A549 (cell line): ENCODE measurements around the gene FASTKD3.

Experiments used
- POLR2A ChIP-seq: IDR thresholded peaks from 2 replicates; pipeline ENCODE4 v1.6.1; 2012; ENCODE audit warnings: mild to moderate bottlenecking, low read length
- SMC3 ChIP-seq: fragments of >200 bp; sonication (Bioruptor Twin); formaldehyde crosslinking; IDR thresholded peaks from 3 replicates; pipeline ENCODE4 v1.6.1; 2018; ENCODE audit warnings: inconsistent platforms
- TF ChIP-seq, protein P1 (sequence below): fragments of >200 bp; sonication (Bioruptor Twin); formaldehyde crosslinking; IDR thresholded peaks from 3 replicates; pipeline ENCODE4 v1.5.1; 2016
- TF ChIP-seq, protein P2 (sequence below): fragments of 200-600 bp; sonication (generic); IDR thresholded peaks from 2 replicates; pipeline ENCODE4 v1.6.1; 2016; ENCODE audit warnings: antibody characterized with exemption, mild to moderate bottlenecking, moderate library complexity
- TF ChIP-seq, protein P3 (sequence below): fragments of 450-650 bp; IDR thresholded peaks from 2 replicates; pipeline ENCODE4 v1.6.1; 2014; ENCODE audit warnings: antibody characterized with exemption

DNA sequence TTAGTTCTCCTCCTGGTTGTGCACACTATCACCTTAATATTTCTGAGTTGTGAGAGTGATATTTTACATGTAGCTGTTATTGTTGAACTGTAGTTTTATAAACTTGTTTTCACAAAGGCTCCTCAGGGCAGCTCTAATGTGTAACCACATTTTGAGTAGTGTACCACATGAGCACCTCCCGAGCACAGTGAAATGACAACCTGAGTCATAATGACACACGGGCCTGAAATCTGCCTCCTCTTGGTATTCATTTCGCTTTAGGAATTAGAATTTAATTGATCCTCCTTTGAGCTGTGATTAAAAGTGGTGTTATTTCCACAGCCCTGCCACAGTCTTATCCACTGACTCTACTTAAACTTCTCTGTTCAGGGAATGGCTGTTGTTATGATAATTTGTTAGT is 8.0 kb upstream of the FASTKD3 start:
- TF ChIP-seq, protein P1, sequence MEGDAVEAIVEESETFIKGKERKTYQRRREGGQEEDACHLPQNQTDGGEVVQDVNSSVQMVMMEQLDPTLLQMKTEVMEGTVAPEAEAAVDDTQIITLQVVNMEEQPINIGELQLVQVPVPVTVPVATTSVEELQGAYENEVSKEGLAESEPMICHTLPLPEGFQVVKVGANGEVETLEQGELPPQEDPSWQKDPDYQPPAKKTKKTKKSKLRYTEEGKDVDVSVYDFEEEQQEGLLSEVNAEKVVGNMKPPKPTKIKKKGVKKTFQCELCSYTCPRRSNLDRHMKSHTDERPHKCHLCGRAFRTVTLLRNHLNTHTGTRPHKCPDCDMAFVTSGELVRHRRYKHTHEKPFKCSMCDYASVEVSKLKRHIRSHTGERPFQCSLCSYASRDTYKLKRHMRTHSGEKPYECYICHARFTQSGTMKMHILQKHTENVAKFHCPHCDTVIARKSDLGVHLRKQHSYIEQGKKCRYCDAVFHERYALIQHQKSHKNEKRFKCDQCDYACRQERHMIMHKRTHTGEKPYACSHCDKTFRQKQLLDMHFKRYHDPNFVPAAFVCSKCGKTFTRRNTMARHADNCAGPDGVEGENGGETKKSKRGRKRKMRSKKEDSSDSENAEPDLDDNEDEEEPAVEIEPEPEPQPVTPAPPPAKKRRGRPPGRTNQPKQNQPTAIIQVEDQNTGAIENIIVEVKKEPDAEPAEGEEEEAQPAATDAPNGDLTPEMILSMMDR = no peak
- TF ChIP-seq POLR2A (no peak), SMC3 (no peak)
- TF ChIP-seq, protein P2, sequence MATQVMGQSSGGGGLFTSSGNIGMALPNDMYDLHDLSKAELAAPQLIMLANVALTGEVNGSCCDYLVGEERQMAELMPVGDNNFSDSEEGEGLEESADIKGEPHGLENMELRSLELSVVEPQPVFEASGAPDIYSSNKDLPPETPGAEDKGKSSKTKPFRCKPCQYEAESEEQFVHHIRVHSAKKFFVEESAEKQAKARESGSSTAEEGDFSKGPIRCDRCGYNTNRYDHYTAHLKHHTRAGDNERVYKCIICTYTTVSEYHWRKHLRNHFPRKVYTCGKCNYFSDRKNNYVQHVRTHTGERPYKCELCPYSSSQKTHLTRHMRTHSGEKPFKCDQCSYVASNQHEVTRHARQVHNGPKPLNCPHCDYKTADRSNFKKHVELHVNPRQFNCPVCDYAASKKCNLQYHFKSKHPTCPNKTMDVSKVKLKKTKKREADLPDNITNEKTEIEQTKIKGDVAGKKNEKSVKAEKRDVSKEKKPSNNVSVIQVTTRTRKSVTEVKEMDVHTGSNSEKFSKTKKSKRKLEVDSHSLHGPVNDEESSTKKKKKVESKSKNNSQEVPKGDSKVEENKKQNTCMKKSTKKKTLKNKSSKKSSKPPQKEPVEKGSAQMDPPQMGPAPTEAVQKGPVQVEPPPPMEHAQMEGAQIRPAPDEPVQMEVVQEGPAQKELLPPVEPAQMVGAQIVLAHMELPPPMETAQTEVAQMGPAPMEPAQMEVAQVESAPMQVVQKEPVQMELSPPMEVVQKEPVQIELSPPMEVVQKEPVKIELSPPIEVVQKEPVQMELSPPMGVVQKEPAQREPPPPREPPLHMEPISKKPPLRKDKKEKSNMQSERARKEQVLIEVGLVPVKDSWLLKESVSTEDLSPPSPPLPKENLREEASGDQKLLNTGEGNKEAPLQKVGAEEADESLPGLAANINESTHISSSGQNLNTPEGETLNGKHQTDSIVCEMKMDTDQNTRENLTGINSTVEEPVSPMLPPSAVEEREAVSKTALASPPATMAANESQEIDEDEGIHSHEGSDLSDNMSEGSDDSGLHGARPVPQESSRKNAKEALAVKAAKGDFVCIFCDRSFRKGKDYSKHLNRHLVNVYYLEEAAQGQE = no peak
- TF ChIP-seq, protein P3, sequence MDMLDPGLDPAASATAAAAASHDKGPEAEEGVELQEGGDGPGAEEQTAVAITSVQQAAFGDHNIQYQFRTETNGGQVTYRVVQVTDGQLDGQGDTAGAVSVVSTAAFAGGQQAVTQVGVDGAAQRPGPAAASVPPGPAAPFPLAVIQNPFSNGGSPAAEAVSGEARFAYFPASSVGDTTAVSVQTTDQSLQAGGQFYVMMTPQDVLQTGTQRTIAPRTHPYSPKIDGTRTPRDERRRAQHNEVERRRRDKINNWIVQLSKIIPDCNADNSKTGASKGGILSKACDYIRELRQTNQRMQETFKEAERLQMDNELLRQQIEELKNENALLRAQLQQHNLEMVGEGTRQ = no peak
